ENCODE data around the gene CCL21.

- TF ChIP-seq CTCF (IDR thresholded peaks at IDR 0.05; ENCODE audit: borderline replicate concordance, extremely low read depth, low read length, poor library complexity, severe bottlenecking), result no peak
- TF ChIP-seq EZH2 (IDR thresholded peaks at IDR 0.05; ENCODE audit: borderline replicate concordance, low read depth, low read length, severe bottlenecking), result no peak
Measured at GRCh38 chr9:34686732-34687131, 23.2 kb downstream of the CCL21 start.
